ENCODE measurements around the gene FCN1. TPM values are rescaled to one million over a fixed set of nuclear protein-coding genes. Genes with fewer than 3 reads are reported as not detected.

Gene FCN1
- total RNA-seq, 8 experiments from 2014 or later, result 0.05 to 0.45 (median 0.13) TPM; not detected in 1

GRCh38 chr9:134947265-134947955 lies 29.7 kb upstream of the FCN1 start:
- peak in 6 of 8 experiments; percentile 33 to 75 (median 68) for ATAC-seq (replicated peaks in 6 of 8)
- WGBS, 10 experiments, result 0 to 100% (median 63%) methylated on average over 1 to 5 of the region's 26 CpGs; no CpG with 5 or more reads in 4 of the 10 experiments
- Histone ChIP-seq H3K4me1 (replicated peaks in 1 of 2) (peaks cover 36 to 48% of the 10 kb centered on the region in 2 donors), H3K27ac (peak overlapping the region in 1 of 2 donors; percentile 50), H3K4me3 (no peak overlapping the region)
- in situ Hi-C loops (cut with MboI; ENCODE audit: low pct_unique_long_range_greater_than_20kb in 2 of 9, low sequenced_read_pairs in 9 of 9, unreplicated experiment in 9 of 9), result no loop called here

- in situ Hi-C loops (cut with MboI; ENCODE audit: low pct_unique_long_range_greater_than_20kb in 2 of 9, low sequenced_read_pairs in 9 of 9, unreplicated experiment in 9 of 9), result no loop called here
- no peak for ATAC-seq (replicated peaks in 6 of 8)
- no peak overlapping the region for H3K27ac ChIP-seq
- peaks cover 42 to 55% of the 10 kb centered on the region in 2 donors for H3K4me1 ChIP-seq (replicated peaks in 1 of 2)
- H3K4me3 ChIP-seq, result no peak overlapping the region
These were observed 29.0 kb upstream of the FCN1 start for GRCh38 chr9:134946663-134947062.

GRCh38 chr9:134945509-134946275 lies 28.0 kb upstream of the FCN1 start:
- H3K4me3 ChIP-seq, result no peak overlapping the region
- H3K27ac ChIP-seq, result no peak overlapping the region
- 92 to 100% (median 95%) methylated on average over 2 to 5 of the region's 12 CpGs; no CpG with 5 or more reads in 7 of the 10 experiments for WGBS, 10 experiments
- in situ Hi-C loops (cut with MboI; ENCODE audit: low pct_unique_long_range_greater_than_20kb in 2 of 9, low sequenced_read_pairs in 9 of 9, unreplicated experiment in 9 of 9), result no loop called here
- ATAC-seq (replicated peaks in 6 of 8), result no peak
- peaks cover 39 to 52% of the 10 kb centered on the region in 2 donors for H3K4me1 ChIP-seq (replicated peaks in 1 of 2)

- in situ Hi-C loops (cut with MboI; ENCODE audit: low pct_unique_long_range_greater_than_20kb in 2 of 9, low sequenced_read_pairs in 9 of 9, unreplicated experiment in 9 of 9), result no loop called here
- Histone ChIP-seq H3K4me1 (replicated peaks in 1 of 2) (peaks cover 35 to 45% of the 10 kb centered on the region in 2 donors), H3K27ac (peak overlapping the region; percentile 20 to 51), H3K4me3 (no peak overlapping the region)
- WGBS, 10 experiments, result 0 to 93% (median 59%) methylated on average over 1 to 5 of the region's 14 CpGs; no CpG with 5 or more reads in 5 of the 10 experiments
- peak in 2 of 8 experiments; percentile 5 to 23 for ATAC-seq (replicated peaks in 6 of 8)
These were observed 27.2 kb upstream of the FCN1 start for GRCh38 chr9:134944916-134945315.

DNA sequence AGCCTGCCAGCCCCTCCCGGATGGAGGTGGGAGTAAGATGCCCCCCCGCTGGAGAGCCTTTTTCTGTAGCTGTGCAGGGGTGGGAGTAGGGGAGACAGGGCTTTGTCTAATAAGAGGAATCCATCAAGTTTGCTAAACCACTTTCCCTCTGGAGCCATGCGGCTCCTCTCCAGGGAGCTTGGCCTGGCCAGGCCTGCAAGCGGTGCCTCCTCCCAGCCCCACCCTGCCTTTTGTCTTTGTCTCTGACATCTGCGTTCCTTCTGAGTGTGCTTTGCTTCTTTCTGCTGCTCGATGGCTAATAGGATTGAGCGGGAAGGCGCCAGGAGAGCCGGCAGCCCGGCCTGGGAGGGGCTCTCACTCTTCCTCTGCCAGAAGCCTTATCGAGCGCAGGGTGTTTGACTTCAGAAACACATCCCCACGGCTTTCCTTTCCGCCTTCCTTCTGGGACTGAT lies 26.7 kb upstream of the FCN1 start:
- in situ Hi-C loops (cut with MboI; ENCODE audit: low pct_unique_long_range_greater_than_20kb in 2 of 9, low sequenced_read_pairs in 9 of 9, unreplicated experiment in 9 of 9), result no loop called here
- WGBS, 10 experiments, result 0 to 18% (median 7%) methylated on average over 1 to 12 of the region's 14 CpGs; no CpG with 5 or more reads in 3 of the 10 experiments

GRCh38 chr9:134943836-134944235 lies 26.1 kb upstream of the FCN1 start:
- ATAC-seq (replicated peaks in 6 of 8), result no peak
- no peak overlapping the region for H3K4me3 ChIP-seq
- peaks cover 44 to 53% of the 10 kb centered on the region in 2 donors for H3K4me1 ChIP-seq (replicated peaks in 1 of 2)
- WGBS, 10 experiments, result 96 to 100% methylated on average over 2 to 9 of the region's 15 CpGs; no CpG with 5 or more reads in 8 of the 10 experiments
- H3K27ac ChIP-seq, result peak overlapping the region; percentile 27 to 51
- in situ Hi-C loops (cut with MboI; ENCODE audit: low pct_unique_long_range_greater_than_20kb in 2 of 9, low sequenced_read_pairs in 9 of 9, unreplicated experiment in 9 of 9), result no loop called here

More for the DNA sequence above, 26.7 kb upstream of the FCN1 start:
- ATAC-seq (replicated peaks in 6 of 8), result peak; percentile 80 to 87 (median 84)
- peak overlapping the region; percentile 27 to 51 for H3K27ac ChIP-seq
- no peak overlapping the region for H3K4me3 ChIP-seq
- peaks cover 41 to 47% of the 10 kb centered on the region in 2 donors for H3K4me1 ChIP-seq (replicated peaks in 1 of 2)

- 93 to 100% (median 95%) methylated on average over 2 to 9 of the region's 13 CpGs; no CpG with 5 or more reads in 7 of the 10 experiments for WGBS, 10 experiments
- Histone ChIP-seq H3K27ac (no peak overlapping the region), H3K4me1 (replicated peaks in 1 of 2) (peaks cover 49 to 57% of the 10 kb centered on the region in 2 donors), H3K4me3 (no peak overlapping the region)
- no peak for ATAC-seq (replicated peaks in 6 of 8)
- in situ Hi-C loops (cut with MboI; ENCODE audit: low pct_unique_long_range_greater_than_20kb in 2 of 9, low sequenced_read_pairs in 9 of 9, unreplicated experiment in 9 of 9), result no loop called here
These were observed 25.7 kb upstream of the FCN1 start for GRCh38 chr9:134943411-134943810.

GRCh38 chr9:134942788-134943184 lies 25.1 kb upstream of the FCN1 start:
- H3K27ac ChIP-seq, result no peak overlapping the region
- in situ Hi-C loops (cut with MboI; ENCODE audit: low pct_unique_long_range_greater_than_20kb in 2 of 9, low sequenced_read_pairs in 9 of 9, unreplicated experiment in 9 of 9), result no loop called here
- WGBS, 10 experiments, result 0 to 100% (median 77%) methylated on average over 1 to 8 of the region's 8 CpGs

DNA sequence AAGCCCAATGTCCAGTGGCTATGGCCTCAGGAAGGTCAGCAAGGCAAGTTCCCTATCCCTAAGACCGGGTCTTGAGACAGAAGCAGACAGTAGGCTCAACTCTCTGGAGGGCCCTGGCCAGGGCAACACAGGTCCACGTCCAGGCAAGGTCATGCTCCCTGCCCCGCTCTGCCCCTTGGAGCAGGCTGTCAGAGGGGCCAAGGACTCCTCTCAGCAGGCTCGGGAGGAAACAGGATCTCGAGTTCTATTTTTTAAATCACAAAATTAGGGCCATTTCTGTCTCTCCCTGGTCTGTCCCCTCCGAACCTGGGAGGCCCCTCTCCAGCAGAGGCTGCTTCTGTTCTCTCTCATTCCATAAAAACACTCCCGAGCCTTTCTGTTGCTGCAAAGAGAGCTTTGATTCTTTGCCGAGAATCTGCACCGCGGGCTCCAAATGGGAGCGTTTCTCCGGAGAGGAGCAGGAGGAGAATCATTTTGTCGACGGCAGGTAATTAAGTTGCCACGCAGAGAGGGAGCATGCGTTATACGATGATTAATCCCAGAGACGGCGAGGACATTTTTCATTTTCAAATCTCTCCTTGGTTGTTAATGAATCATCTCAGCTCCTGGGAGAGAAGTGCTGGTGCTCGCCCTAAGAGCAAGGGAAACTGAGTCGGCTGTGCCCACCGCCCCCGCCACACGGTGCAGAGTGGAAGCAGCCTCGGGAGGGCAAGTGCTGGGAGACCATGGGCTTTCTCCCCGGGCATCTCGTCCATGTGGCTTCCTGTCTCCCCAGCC lies 24.5 kb upstream of the FCN1 start:
- no peak overlapping the region for H3K4me3 ChIP-seq
- peak in 3 of 8 experiments; percentile 3 to 25 (median 8) for ATAC-seq (replicated peaks in 6 of 8)
- H3K27ac ChIP-seq, result peak overlapping the region in 1 of 2 donors; percentile 58
- H3K4me1 ChIP-seq (replicated peaks in 1 of 2), result peaks cover 55 to 63% of the 10 kb centered on the region in 2 donors
- in situ Hi-C loops (cut with MboI; ENCODE audit: low pct_unique_long_range_greater_than_20kb in 2 of 9, low sequenced_read_pairs in 9 of 9, unreplicated experiment in 9 of 9), result no loop called here
- WGBS, 10 experiments, result 0 to 69% (median 30%) methylated on average over 1 to 20 of the region's 27 CpGs; no CpG with 5 or more reads in 4 of the 10 experiments

More at GRCh38 chr9:134942788-134943184, 25.1 kb upstream of the FCN1 start:
- ATAC-seq (replicated peaks in 6 of 8), result peak in 3 of 8 experiments; percentile 31 to 59 (median 49)
- Histone ChIP-seq H3K4me3 (no peak overlapping the region), H3K4me1 (replicated peaks in 1 of 2) (peaks cover 55 to 63% of the 10 kb centered on the region in 2 donors)

- no peak overlapping the region for H3K4me3 ChIP-seq
- H3K4me1 ChIP-seq (replicated peaks in 1 of 2), result peaks cover 69 to 74% of the 10 kb centered on the region in 2 donors
- ATAC-seq (replicated peaks in 6 of 8), result no peak
- no peak overlapping the region for H3K27ac ChIP-seq
- 74 to 93% (median 85%) methylated on average over 1 to 9 of the region's 27 CpGs; no CpG with 5 or more reads in 3 of the 10 experiments for WGBS, 10 experiments
- in situ Hi-C loops (cut with MboI; ENCODE audit: low pct_unique_long_range_greater_than_20kb in 2 of 9, low sequenced_read_pairs in 9 of 9, unreplicated experiment in 9 of 9), result no loop called here
These were observed 22.8 kb upstream of the FCN1 start for GRCh38 chr9:134940236-134941208.

DNA sequence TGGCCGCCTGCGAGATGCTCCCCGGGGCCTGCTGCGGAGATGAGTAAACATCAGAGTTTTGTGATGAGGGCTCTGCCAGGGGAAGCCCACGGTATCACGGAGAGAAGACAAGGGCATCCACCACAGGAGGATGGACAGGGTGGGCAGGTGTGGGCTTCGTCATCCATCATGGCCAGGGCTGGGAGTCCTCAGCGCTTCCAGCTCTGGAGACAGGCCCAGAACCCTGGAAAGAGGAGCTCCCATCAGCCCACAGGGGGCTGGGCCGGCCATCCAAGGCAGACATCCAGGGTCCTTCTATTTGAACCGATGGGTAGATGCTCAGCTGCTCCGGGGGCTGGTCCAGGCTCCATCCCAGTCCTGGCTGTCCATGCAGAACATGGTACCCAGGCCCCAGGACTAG lies 22.1 kb upstream of the FCN1 start:
- ATAC-seq (replicated peaks in 6 of 8), result no peak
- H3K27ac ChIP-seq, result no peak overlapping the region
- peaks cover 72 to 75% of the 10 kb centered on the region in 2 donors for H3K4me1 ChIP-seq (replicated peaks in 1 of 2)
- 80 to 100% (median 100%) methylated on average over 1 to 3 of the region's 11 CpGs; no CpG with 5 or more reads in 7 of the 10 experiments for WGBS, 10 experiments
- H3K4me3 ChIP-seq, result no peak overlapping the region
- in situ Hi-C loops (cut with MboI; ENCODE audit: low pct_unique_long_range_greater_than_20kb in 2 of 9, low sequenced_read_pairs in 9 of 9, unreplicated experiment in 9 of 9), result no loop called here

Data from motor neuron (in vitro differentiated cells).